Panc1 (cell line): ENCODE measurements around the gene CEACAM21. TPM values are rescaled to one million over a fixed set of nuclear protein-coding genes. Genes with fewer than 3 reads are reported as not detected.

ENCODE experiments used
- ATAC-seq: fragments of 200-7000 bp; cut with Tn5 transposase; 2 replicates; pipeline ENCODE4 v1.9.1; 2020; ENCODE audit warnings: mild to moderate bottlenecking, moderate library complexity
- BruUV-seq: library from RNA; stranded (reverse); fragments of 400-500 nt; replicated peaks from 2 replicates; lab custom pipeline; 2021; lab: Mats Ljungman, UMichigan
- CTCF ChIA-PET: fragments of 300-600 bp; sonication (Branson Sonifier 250); formaldehyde crosslinking; loops from one replicate; lab custom pipeline; 2022; ENCODE audit warnings: antibody characterized with exemption; lab: Charles Lee
- POLR2A ChIA-PET: fragments of 300-600 bp; sonication (Branson Sonifier 250); formaldehyde crosslinking; loops from one replicate; lab custom pipeline; 2022; ENCODE audit warnings: antibody characterized with exemption; lab: Charles Lee
- DNase-seq: peaks from one replicate; pipeline ENCODE4 v3.0.0-alpha.2; 2010; ENCODE audit warnings: low read depth, low spot score
- H3K27ac ChIP-seq: 2 replicates; pipeline ENCODE4 v1.5.1; 2011; ENCODE audit warnings: mild to moderate bottlenecking, low read length, inconsistent platforms
- H3K27me3 ChIP-seq: fragments of 200-500 bp; sonication (Bioruptor generic); 2 replicates; pipeline ENCODE4 v1.6.0; 2014; ENCODE audit warnings: low read length, inconsistent platforms; ENCODE audit not compliant: control insufficient read depth, insufficient read depth
- H3K36me3 ChIP-seq: fragments of 200-500 bp; sonication (Bioruptor generic); 2 replicates; pipeline ENCODE4 v1.5.1; 2014; ENCODE audit warnings: inconsistent platforms, mild to moderate bottlenecking, low read length, moderate library complexity; ENCODE audit not compliant: control insufficient read depth, insufficient read depth
- H3K4me1 ChIP-seq: 2 replicates; pipeline ENCODE4 v1.5.1; 2011; ENCODE audit warnings: inconsistent platforms, mild to moderate bottlenecking, low read length, moderate library complexity; ENCODE audit not compliant: control insufficient read depth, insufficient read depth
- H3K4me3 ChIP-seq, 2 experiments: 2 replicates each; pipeline ENCODE4 v1.5.1; 2011 to 2012; ENCODE audit warnings: low read depth in 2 of 2, low read length in 2 of 2, mild to moderate bottlenecking in 2 of 2, inconsistent platforms in 1 of 2, moderate library complexity in 1 of 2
- H3K9me3 ChIP-seq: fragments of 200-500 bp; sonication (Bioruptor generic); 2 replicates; pipeline ENCODE4 v1.5.1; 2014; ENCODE audit warnings: low read depth, mild to moderate bottlenecking, inconsistent platforms, low read length, moderate library complexity; ENCODE audit not compliant: control insufficient read depth, insufficient read depth
- CTCF ChIP-seq: fragments of 450-650 bp; IDR thresholded peaks from 2 replicates; pipeline ENCODE4 v1.5.1; 2017; ENCODE audit warnings: mild to moderate bottlenecking
- POLR2AphosphoS5 ChIP-seq: IDR thresholded peaks from 2 replicates; pipeline ENCODE4 v1.6.1; 2012; ENCODE audit warnings: mild to moderate bottlenecking, low read depth, low read length, moderate library complexity
- SIN3A ChIP-seq: IDR thresholded peaks from 2 replicates; pipeline ENCODE4 v1.6.1; 2012; ENCODE audit warnings: low read depth, mild to moderate bottlenecking, low read length, moderate library complexity, borderline replicate concordance; ENCODE audit not compliant: insufficient read depth
- TCF7L2 ChIP-seq: IDR thresholded peaks from 2 replicates; pipeline ENCODE4 v1.6.1; 2011; ENCODE audit warnings: mild to moderate bottlenecking, low read depth, low read length, inconsistent platforms
- in situ Hi-C: cut with HindIII; loops from 2 replicates; pipeline ENCODE4 v1.10.0; 2016; ENCODE audit warnings: low sequenced_read_pairs, low pct_unique_long_range_greater_than_20kb
- intact Hi-C: fragments of 100-400 bp; cut with micrococcal nuclease; formaldehyde crosslinking; loops from one replicate; pipeline ENCODE4 v1.10.0; 2022; ENCODE audit not compliant: unreplicated experiment
- total RNA-seq: library from RNA; stranded (reverse); gene quantifications from one replicate; pipeline ENCODE4 v1.2.1, GENCODE V29; 2021; ENCODE audit not compliant: unreplicated experiment
- TF ChIP-seq, protein P1 (sequence below), 2 experiments: IDR thresholded peaks; 2 replicates each; pipeline ENCODE4 v1.6.1; 2011 to 2012; ENCODE audit warnings: low read depth in 2 of 2, control low read depth in 1 of 2, low read length in 1 of 2, mild to moderate bottlenecking in 1 of 2, moderate library complexity in 1 of 2; ENCODE audit not compliant: insufficient read depth in 1 of 2

CEACAM21 gene
- total RNA-seq, 1 experiment from 2014 or later = not detected

DNA sequence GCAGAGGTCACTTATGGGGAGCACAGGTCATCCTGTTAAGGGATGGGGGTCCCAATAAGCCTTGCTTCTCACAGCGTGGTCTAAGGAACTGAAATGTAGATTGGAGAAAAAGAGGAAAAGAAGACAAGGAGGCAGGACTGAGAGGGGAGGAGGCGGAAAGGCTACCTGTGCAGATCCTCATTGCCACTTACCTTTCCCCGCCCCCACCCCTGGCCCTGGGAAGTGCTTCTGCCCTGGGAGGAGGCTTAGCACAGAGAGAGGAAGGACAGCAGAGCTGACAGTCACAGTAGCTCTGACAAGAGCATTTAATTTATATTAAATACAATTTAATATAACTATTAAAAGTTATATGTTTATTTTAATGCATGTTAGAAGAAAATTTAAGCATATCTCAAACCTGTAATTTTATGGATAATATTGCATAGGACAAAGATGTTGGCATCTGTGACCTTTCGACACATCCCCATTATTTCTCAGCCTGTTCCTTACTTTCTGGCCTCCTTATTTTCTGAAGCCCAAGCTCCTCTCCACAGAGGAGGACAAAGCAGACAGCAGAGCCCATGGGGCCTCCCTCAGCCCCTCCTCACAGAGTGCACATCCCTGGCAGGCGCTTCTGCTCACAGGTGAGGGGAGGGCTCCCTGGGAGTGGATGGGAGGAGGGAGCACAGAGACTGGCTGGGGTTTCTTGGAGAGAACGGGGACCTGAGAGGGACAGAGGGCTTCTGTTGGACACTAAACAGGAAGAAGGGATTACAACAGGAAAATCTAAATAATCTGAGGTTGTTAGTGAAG lies 23.4 kb downstream of the CEACAM21 start:
- no peak for TF ChIP-seq CTCF
- ChIA-PET CTCF (no interaction called here), POLR2A (no interaction called here)
- Histone ChIP-seq H3K4me3 (no peak overlapping the region), H3K36me3 (no peaks in the 10 kb centered on the region), H3K27ac (no peak overlapping the region), H3K27me3 (no peaks in the 10 kb centered on the region), H3K9me3 (no peaks in the 10 kb centered on the region), H3K4me1 (no peaks in the 10 kb centered on the region)
- intact Hi-C loops = no loop called here
- ATAC-seq (no peak), DNase-seq (no peak)
- BruUV-seq = no TSS peak
- in situ Hi-C loops = no loop called here

DNA sequence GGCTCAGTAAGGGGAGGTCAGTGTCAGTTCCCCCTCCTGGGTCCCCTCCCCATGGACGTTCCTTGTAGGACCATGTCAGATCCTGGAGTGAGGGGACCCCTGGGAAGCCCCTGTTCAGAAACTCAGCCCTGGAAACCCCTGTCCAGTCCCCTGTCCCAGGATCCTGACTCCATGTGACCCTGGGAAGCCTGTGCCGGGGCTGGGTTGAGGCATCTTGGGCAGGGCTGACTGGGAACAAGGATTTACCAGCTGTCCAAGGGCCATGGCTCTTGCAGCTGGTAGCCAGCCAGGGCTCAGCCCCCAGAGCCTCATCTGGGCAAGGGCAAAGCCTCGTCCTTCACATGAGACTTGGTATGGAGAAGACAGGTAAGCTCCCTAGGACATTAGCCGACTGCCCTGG lies 25.8 kb downstream of the CEACAM21 start:
- H3K27ac ChIP-seq = no peak overlapping the region
- CTCF ChIA-PET = no interaction called here

More for the DNA sequence above, 25.8 kb downstream of the CEACAM21 start:
- intact Hi-C loops (no loop called here), in situ Hi-C loops (no loop called here)
- POLR2A ChIA-PET = no interaction called here
- Histone ChIP-seq H3K4me3 (no peak overlapping the region), H3K9me3 (no peaks in the 10 kb centered on the region), H3K4me1 (no peaks in the 10 kb centered on the region), H3K36me3 (no peaks in the 10 kb centered on the region), H3K27me3 (no peaks in the 10 kb centered on the region; the same call in 1 of the 2 replicates)
- no TSS peak for BruUV-seq
- no peak for TF ChIP-seq SIN3A
- TF ChIP-seq POLR2AphosphoS5 = no peak
- TF ChIP-seq CTCF = no peak
- TF ChIP-seq TCF7L2 = no peak
- TF ChIP-seq, protein P1, sequence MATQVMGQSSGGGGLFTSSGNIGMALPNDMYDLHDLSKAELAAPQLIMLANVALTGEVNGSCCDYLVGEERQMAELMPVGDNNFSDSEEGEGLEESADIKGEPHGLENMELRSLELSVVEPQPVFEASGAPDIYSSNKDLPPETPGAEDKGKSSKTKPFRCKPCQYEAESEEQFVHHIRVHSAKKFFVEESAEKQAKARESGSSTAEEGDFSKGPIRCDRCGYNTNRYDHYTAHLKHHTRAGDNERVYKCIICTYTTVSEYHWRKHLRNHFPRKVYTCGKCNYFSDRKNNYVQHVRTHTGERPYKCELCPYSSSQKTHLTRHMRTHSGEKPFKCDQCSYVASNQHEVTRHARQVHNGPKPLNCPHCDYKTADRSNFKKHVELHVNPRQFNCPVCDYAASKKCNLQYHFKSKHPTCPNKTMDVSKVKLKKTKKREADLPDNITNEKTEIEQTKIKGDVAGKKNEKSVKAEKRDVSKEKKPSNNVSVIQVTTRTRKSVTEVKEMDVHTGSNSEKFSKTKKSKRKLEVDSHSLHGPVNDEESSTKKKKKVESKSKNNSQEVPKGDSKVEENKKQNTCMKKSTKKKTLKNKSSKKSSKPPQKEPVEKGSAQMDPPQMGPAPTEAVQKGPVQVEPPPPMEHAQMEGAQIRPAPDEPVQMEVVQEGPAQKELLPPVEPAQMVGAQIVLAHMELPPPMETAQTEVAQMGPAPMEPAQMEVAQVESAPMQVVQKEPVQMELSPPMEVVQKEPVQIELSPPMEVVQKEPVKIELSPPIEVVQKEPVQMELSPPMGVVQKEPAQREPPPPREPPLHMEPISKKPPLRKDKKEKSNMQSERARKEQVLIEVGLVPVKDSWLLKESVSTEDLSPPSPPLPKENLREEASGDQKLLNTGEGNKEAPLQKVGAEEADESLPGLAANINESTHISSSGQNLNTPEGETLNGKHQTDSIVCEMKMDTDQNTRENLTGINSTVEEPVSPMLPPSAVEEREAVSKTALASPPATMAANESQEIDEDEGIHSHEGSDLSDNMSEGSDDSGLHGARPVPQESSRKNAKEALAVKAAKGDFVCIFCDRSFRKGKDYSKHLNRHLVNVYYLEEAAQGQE (IDR thresholded peaks at IDR 0.05; ENCODE audit: insufficient read depth in 1 of 2, low read depth in 2 of 2, low read length in 1 of 2) = no peak
- no peak for ATAC-seq
- no peak for DNase-seq
